NCI-H1436 treated with DMSO at 0.1 percent for 48 hours (cell line): Measurements from ENCODE around the gene PKN2.

Experiments used
- DNase-seq: peaks from one replicate; lab custom pipeline; 2025; lab: John Stamatoyannopoulos, UW

PKN2 gene

GRCh38 chr1:88735382-88735781, 51.3 kb downstream of the PKN2 start:
- no peak for DNase-seq

- no peak for DNase-seq
Measured at GRCh38 chr1:88735909-88736308, 51.8 kb downstream of the PKN2 start.

- no peak for DNase-seq
Measured at GRCh38 chr1:88736633-88737248, 52.7 kb downstream of the PKN2 start.

- DNase-seq, result no peak
Measured at GRCh38 chr1:88737338-88737927, 53.4 kb downstream of the PKN2 start.

GRCh38 chr1:88740784-88741183, 56.7 kb downstream of the PKN2 start:
- no peak for DNase-seq

GRCh38 chr1:88741413-88741812, 57.3 kb downstream of the PKN2 start:
- DNase-seq, result no peak

GRCh38 chr1:88742531-88742930, 58.5 kb downstream of the PKN2 start:
- no peak for DNase-seq

GRCh38 chr1:88744142-88744541, 60.1 kb downstream of the PKN2 start:
- DNase-seq, result no peak

GRCh38 chr1:88746916-88747315, 62.8 kb downstream of the PKN2 start:
- no peak for DNase-seq

- DNase-seq, result no peak
Measured at GRCh38 chr1:88751714-88752113, 67.6 kb downstream of the PKN2 start.

- DNase-seq, result no peak
Measured at GRCh38 chr1:88753506-88753905, 69.4 kb downstream of the PKN2 start.

GRCh38 chr1:88763649-88764406, 79.8 kb downstream of the PKN2 start:
- no peak for DNase-seq

GRCh38 chr1:88768187-88768586, 84.1 kb downstream of the PKN2 start:
- no peak for DNase-seq

GRCh38 chr1:88768816-88769215, 84.7 kb downstream of the PKN2 start:
- no peak for DNase-seq

GRCh38 chr1:88773540-88774150, 89.6 kb downstream of the PKN2 start:
- DNase-seq, result no peak

- no peak for DNase-seq
Measured at GRCh38 chr1:88774151-88774556, 90.1 kb downstream of the PKN2 start.

- DNase-seq, result no peak
Measured at GRCh38 chr1:88777604-88778149, 93.6 kb downstream of the PKN2 start.

GRCh38 chr1:88779880-88780279, 95.8 kb downstream of the PKN2 start:
- DNase-seq, result no peak

GRCh38 chr1:88780485-88780884, 96.4 kb downstream of the PKN2 start:
- no peak for DNase-seq

GRCh38 chr1:88783145-88783544, 99.1 kb downstream of the PKN2 start:
- no peak for DNase-seq

GRCh38 chr1:88784551-88784950, 100.5 kb downstream of the PKN2 start:
- DNase-seq, result no peak

GRCh38 chr1:88787023-88787903, 103.2 kb downstream of the PKN2 start:
- no peak for DNase-seq
